Esophagus squamous epithelium (tissue), 5 donors: ENCODE results near the gene SNRNP25. TPM values are rescaled to one million over a fixed set of nuclear protein-coding genes. Genes with fewer than 3 reads are reported as not detected.
"Not testable (repeated sequence)": the region's sequence is repeated elsewhere in the genome, so short reads cannot be mapped to it uniquely, and the experiment has no call there.

Experiments used
- DNase-seq: peaks from one replicate; lab custom pipeline; 2025; lab: John Stamatoyannopoulos, UW
- H3K27ac ChIP-seq, 4 donors: fragments of 200-600 bp; sonication (generic); one replicate each; pipeline ENCODE4 v1.5.1; 2016 to 2019; ENCODE audit warnings: mild to moderate bottlenecking in 1 of 4
- H3K27me3 ChIP-seq, 4 donors: fragments of 200-600 bp; sonication (generic); 1 replicate in 3 of 4; 2 replicates in 1 of 4; pipeline versions ENCODE4 v1.5.1 to v1.6.0; 2017 to 2021; ENCODE audit warnings: antibody characterized with exemption in 1 of 4
- H3K36me3 ChIP-seq, 3 donors: fragments of 200-600 bp; sonication (generic); one replicate each; pipeline ENCODE4 v1.5.1; 2016 to 2019
- H3K4me1 ChIP-seq, 3 donors: fragments of 200-600 bp; sonication (generic); one replicate each; pipeline ENCODE4 v1.5.1; 2017 to 2019
- H3K4me3 ChIP-seq, 4 donors: fragments of 200-600 bp; sonication (generic); 1 replicate in 3 of 4; 2 replicates in 1 of 4; pipeline ENCODE4 v1.5.1; 2016 to 2019; ENCODE audit warnings: mild to moderate bottlenecking in 2 of 4, moderate library complexity in 1 of 4
- H3K9me3 ChIP-seq, 3 donors: fragments of 200-600 bp; sonication (generic); one replicate each; pipeline ENCODE4 v1.5.1; 2016 to 2019
- POLR2A ChIP-seq, 4 donors: fragments of 450-650 bp; IDR thresholded peaks; one replicate each; pipeline ENCODE4 v1.6.1; 2017; ENCODE audit warnings: antibody characterized with exemption in 4 of 4, mild to moderate bottlenecking in 4 of 4, moderate library complexity in 3 of 4
- WGBS, 2 donors: methylation state at CpG; one replicate each; pipeline ENCODE4 v1.1.5; 2018; 5-methylcytosine and 5-hydroxymethylcytosine counted together
- intact Hi-C: fragments of 100-400 bp; cut with DNase I; formaldehyde crosslinking; loops from one replicate; pipeline ENCODE4 v1.15.0; 2022
- total RNA-seq, 4 donors: library from RNA; depleted of rRNA; stranded (reverse); fragments of >200 nt; gene quantifications; one replicate each; pipeline ENCODE4 v1.1.0, GENCODE V29; 2016
- TF ChIP-seq, protein P1 (sequence below), 6 experiments: fragments of 450-650 bp in 4 of 6; fragments of 200-600 bp in 2 of 6; sonication (generic) in 2 of 6; IDR thresholded peaks; one replicate each; pipeline ENCODE4 v1.5.1; 2016 to 2019; ENCODE audit warnings: antibody characterized with exemption in 6 of 6, mild to moderate bottlenecking in 4 of 6, moderate library complexity in 4 of 6
- donor health status: DM: yes; HTN: yes; CAD: no.

SNRNP25 gene
- total RNA-seq, 4 donors from 2014 or later: 12.4 to 30.0 (median 17.9) TPM

DNA sequence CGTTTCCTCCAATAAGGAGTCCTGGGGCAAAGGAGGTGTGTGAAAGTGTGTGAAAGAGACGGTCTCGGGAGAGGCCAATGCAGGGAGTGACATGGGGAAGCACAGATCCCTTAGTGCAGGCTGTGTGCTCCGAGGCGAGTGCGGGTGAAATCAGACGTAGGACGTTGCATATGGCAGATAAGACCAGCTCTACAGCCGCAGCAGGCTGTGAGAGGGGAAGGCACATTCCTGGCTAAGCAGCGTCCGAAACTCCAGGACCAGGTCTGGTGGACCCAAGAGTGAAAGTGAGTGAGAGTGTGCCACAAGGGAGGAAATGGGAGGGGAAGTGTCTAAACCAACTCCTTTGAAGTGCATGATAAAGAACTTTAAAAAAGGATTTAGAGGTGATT is 11.6 kb upstream of the SNRNP25 start:
- peaks cover 0 to 48% (median 0%) of the 10 kb centered on the region in 3 donors for H3K36me3 ChIP-seq
- no peaks in the 10 kb centered on the region for H3K27me3 ChIP-seq
- no peak for DNase-seq
- no peak for TF ChIP-seq POLR2A (IDR thresholded peaks at IDR 0.05)
- TF ChIP-seq, protein P1, sequence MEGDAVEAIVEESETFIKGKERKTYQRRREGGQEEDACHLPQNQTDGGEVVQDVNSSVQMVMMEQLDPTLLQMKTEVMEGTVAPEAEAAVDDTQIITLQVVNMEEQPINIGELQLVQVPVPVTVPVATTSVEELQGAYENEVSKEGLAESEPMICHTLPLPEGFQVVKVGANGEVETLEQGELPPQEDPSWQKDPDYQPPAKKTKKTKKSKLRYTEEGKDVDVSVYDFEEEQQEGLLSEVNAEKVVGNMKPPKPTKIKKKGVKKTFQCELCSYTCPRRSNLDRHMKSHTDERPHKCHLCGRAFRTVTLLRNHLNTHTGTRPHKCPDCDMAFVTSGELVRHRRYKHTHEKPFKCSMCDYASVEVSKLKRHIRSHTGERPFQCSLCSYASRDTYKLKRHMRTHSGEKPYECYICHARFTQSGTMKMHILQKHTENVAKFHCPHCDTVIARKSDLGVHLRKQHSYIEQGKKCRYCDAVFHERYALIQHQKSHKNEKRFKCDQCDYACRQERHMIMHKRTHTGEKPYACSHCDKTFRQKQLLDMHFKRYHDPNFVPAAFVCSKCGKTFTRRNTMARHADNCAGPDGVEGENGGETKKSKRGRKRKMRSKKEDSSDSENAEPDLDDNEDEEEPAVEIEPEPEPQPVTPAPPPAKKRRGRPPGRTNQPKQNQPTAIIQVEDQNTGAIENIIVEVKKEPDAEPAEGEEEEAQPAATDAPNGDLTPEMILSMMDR (IDR thresholded peaks at IDR 0.05): no peak
- H3K4me1 ChIP-seq: peaks cover 0 to 22% (median 4%) of the 10 kb centered on the region in 3 donors
- 89% methylated on average over 11 of the region's 11 CpGs for WGBS, 2 donors
- H3K4me3 ChIP-seq: no peak overlapping the region
- no peaks in the 10 kb centered on the region for H3K9me3 ChIP-seq
- intact Hi-C loops: no loop called here
- H3K27ac ChIP-seq: no peak overlapping the region

- WGBS, 2 donors: 75 to 87% methylated on average over 4 of the region's 4 CpGs
- intact Hi-C loops: no loop called here
- Histone ChIP-seq H3K9me3 (no peaks in the 10 kb centered on the region), H3K4me1 (peaks cover 0 to 18% (median 4%) of the 10 kb centered on the region in 3 donors), H3K27ac (no peak overlapping the region), H3K27me3 (no peaks in the 10 kb centered on the region), H3K4me3 (no peak overlapping the region), H3K36me3 (peaks cover 0 to 52% (median 0%) of the 10 kb centered on the region in 3 donors)
- TF ChIP-seq POLR2A (IDR thresholded peaks at IDR 0.05): no peak
- TF ChIP-seq, protein P1 (IDR thresholded peaks at IDR 0.05): no peak
- DNase-seq: no peak
These were observed 10.9 kb upstream of the SNRNP25 start for GRCh38 chr16:42691-43090.

- Histone ChIP-seq H3K27ac (peak overlapping the region in 2 of 4 donors; percentile 39 to 41), H3K36me3 (peaks cover 0 to 56% (median 0%) of the 10 kb centered on the region in 3 donors), H3K4me1 (peaks cover 0 to 12% (median 4%) of the 10 kb centered on the region in 3 donors), H3K4me3 (no peak overlapping the region), H3K27me3 (no peaks in the 10 kb centered on the region), H3K9me3 (no peaks in the 10 kb centered on the region)
- TF ChIP-seq, protein P1 (IDR thresholded peaks at IDR 0.05): no peak
- WGBS, 2 donors: 49 to 77% methylated on average over 5 of the region's 5 CpGs
- DNase-seq: no peak
- intact Hi-C loops: no loop called here
These were observed 10.3 kb upstream of the SNRNP25 start for GRCh38 chr16:43294-43693.

DNA sequence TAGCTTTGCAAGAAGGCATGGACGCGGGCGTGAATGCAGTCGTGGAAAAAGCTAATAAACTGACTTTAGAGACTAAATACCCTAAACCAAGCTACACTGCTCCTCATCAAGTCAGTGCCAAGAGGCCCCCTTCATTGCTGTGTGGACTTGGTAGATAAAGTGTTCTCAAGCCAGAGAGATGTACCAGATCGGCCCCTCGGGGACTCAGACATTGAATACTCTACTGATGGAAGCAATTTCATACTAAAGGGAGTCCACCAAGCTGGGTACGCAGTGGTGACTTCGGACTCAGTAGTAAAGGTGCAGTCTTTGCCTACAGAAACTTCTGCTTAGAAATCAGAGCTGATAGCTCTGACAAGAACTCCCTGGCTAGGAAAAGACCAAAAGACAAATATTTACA is 9.0 kb upstream of the SNRNP25 start:
- no peak for TF ChIP-seq POLR2A (IDR thresholded peaks at IDR 0.05)
- TF ChIP-seq, protein P1 (IDR thresholded peaks at IDR 0.05): no peak
- Histone ChIP-seq H3K4me1 (no peaks in the 10 kb centered on the region), H3K4me3 (no peak overlapping the region), H3K27me3 (no peaks in the 10 kb centered on the region), H3K9me3 (no peaks in the 10 kb centered on the region), H3K36me3 (peaks cover 0 to 66% (median 0%) of the 10 kb centered on the region in 3 donors), H3K27ac (no peak overlapping the region)
- WGBS, 2 donors: 92 to 97% methylated on average over 8 of the region's 8 CpGs
- no peak for DNase-seq
- intact Hi-C loops: no loop called here

DNA sequence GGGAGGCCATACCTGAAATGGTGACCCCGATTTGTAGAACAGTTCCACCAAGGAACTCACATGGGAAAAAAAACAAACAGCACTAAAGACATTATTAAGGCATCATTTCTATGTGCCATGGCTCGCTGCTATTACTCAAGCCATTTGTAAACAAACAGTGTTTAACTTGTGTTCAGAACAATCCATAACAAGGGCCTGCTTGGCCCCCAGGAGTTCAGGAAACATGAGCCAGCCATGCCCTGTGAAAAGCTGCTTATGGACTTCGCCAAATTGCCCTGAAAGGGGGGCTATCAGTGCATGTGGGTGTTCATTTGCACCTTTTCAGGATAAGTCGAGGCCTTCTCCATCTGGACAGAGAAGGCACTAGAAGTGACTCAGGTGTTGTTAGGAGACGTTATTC is 8.2 kb upstream of the SNRNP25 start:
- intact Hi-C loops: no loop called here
- 62 to 80% methylated on average over 5 of the region's 5 CpGs for WGBS, 2 donors

GRCh38 chr16:46510-46909 is 7.1 kb upstream of the SNRNP25 start:
- H3K4me1 ChIP-seq, DNase-seq, intact Hi-C loops, H3K9me3 ChIP-seq, H3K27me3 ChIP-seq, H3K27ac ChIP-seq, H3K4me3 ChIP-seq: not testable (repeated sequence)
- peaks cover 0 to 82% (median 0%) of the 10 kb centered on the region in 3 donors for H3K36me3 ChIP-seq
- 91 to 99% methylated on average over 7 of the region's 7 CpGs for WGBS, 2 donors

More for the DNA sequence above, 8.2 kb upstream of the SNRNP25 start:
- Histone ChIP-seq H3K27ac (no peak overlapping the region), H3K9me3 (no peaks in the 10 kb centered on the region), H3K4me3 (no peak overlapping the region), H3K36me3 (peaks cover 0 to 74% (median 0%) of the 10 kb centered on the region in 3 donors), H3K4me1 (no peaks in the 10 kb centered on the region), H3K27me3 (no peaks in the 10 kb centered on the region)
- DNase-seq: no peak
- TF ChIP-seq, protein P1 (IDR thresholded peaks at IDR 0.05): no peak
- no peak for TF ChIP-seq POLR2A (IDR thresholded peaks at IDR 0.05)
